ENCODE data around the gene UBXN1.

DNA sequence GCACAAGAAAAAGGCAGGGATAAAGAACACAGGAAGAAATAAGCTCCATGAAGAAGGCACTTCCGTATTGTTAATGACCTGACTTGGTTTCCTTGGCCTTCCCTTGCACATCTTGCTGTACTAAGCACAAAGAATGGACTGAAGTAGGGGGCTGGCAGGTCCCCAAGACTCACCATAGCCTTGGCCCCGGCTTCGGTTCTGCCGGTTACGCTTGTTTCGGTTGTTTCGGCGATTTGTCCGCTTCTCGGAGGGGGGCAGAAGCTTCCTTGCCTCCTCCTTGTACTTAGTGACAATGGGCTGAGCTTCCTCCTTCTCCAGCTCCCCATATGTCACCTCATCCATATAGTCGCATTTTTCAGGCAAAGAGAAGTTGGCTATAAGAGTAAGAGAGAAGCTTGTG is 37.9 kb upstream of the UBXN1 start:
- TF ChIP-seq, protein P1, sequence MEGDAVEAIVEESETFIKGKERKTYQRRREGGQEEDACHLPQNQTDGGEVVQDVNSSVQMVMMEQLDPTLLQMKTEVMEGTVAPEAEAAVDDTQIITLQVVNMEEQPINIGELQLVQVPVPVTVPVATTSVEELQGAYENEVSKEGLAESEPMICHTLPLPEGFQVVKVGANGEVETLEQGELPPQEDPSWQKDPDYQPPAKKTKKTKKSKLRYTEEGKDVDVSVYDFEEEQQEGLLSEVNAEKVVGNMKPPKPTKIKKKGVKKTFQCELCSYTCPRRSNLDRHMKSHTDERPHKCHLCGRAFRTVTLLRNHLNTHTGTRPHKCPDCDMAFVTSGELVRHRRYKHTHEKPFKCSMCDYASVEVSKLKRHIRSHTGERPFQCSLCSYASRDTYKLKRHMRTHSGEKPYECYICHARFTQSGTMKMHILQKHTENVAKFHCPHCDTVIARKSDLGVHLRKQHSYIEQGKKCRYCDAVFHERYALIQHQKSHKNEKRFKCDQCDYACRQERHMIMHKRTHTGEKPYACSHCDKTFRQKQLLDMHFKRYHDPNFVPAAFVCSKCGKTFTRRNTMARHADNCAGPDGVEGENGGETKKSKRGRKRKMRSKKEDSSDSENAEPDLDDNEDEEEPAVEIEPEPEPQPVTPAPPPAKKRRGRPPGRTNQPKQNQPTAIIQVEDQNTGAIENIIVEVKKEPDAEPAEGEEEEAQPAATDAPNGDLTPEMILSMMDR (IDR thresholded peaks at IDR 0.05) = no peak
- TF ChIP-seq POLR2A (IDR thresholded peaks at IDR 0.05) = no peak
